HepG2 (cell line): ENCODE data around the gene DCTN2. TPM values are rescaled to one million over a fixed set of nuclear protein-coding genes. Genes with fewer than 3 reads are reported as not detected.

Experiments used
- ATAC-seq: fragments of 200-7000 bp; cut with Tn5 transposase; 3 replicates; pipeline ENCODE4 v1.9.1; 2020; ENCODE audit warnings: mild to moderate bottlenecking, moderate library complexity
- BruUV-seq: library from RNA; stranded (reverse); fragments of 400-500 nt; replicated peaks from 2 replicates; lab custom pipeline; 2021; lab: Mats Ljungman, UMichigan
- CTCF ChIA-PET: fragments of 300-600 bp; formaldehyde crosslinking; extraction: SDS; loops from one replicate; lab custom pipeline; 2021; ENCODE audit warnings: low total read pairs, inconsistent platforms, low intra/inter-chr PET ratio; lab: Yijun Ruan, JAX
- POLR2A ChIA-PET: fragments of 350-600 bp; sonication (Branson Sonifier 250); formaldehyde crosslinking; loops from one replicate; lab custom pipeline; 2020; ENCODE audit warnings: antibody characterized with exemption, inconsistent platforms; lab: Yijun Ruan, JAX
- DNase-seq: peaks from one replicate; pipeline ENCODE4 v3.0.0-alpha.2; 2015; ENCODE audit warnings: low spot score
- FAIRE-seq: peaks from 3 replicates; lab custom pipeline; 2011; peaks lifted over from hg19 to GRCh38; lab: Jason Lieb, UNC
- H2AFZ ChIP-seq: one replicate; pipeline ENCODE4 v1.6.1; 2011; ENCODE audit warnings: low read length, inconsistent platforms
- H3K27ac ChIP-seq: fragments of 300-600 bp; 3 replicates; pipeline ENCODE4 v1.8.0; 2011; ENCODE audit warnings: mixed run types, mild to moderate bottlenecking, mixed read lengths, low read length, inconsistent platforms; ENCODE audit not compliant: insufficient read depth; ENCODE audit errors: extremely low read length
- H3K27me3 ChIP-seq, 2 experiments: fragments of 200-600 bp in 1 of 2; 2 replicates in 1 of 2; 3 replicates in 1 of 2; pipeline versions ENCODE4 v1.6.0 to v1.8.0; 2011; ENCODE audit warnings: low read length in 2 of 2, mild to moderate bottlenecking in 2 of 2, moderate library complexity in 2 of 2, inconsistent platforms in 1 of 2; ENCODE audit not compliant: insufficient read depth in 2 of 2, control insufficient read depth in 1 of 2
- H3K36me3 ChIP-seq, 2 experiments: fragments of 200-600 bp in 1 of 2; replicated peaks in 1 of 2; 2 replicates in 1 of 2; 3 replicates in 1 of 2; pipeline versions ENCODE4 v1.5.1 to v1.8.0; 2011; ENCODE audit warnings: low read length in 2 of 2, inconsistent platforms in 1 of 2; ENCODE audit not compliant: insufficient read depth in 2 of 2, control insufficient read depth in 1 of 2
- H3K4me1 ChIP-seq: 2 replicates; pipeline ENCODE4 v1.5.1; 2012; ENCODE audit warnings: low read length, inconsistent platforms; ENCODE audit not compliant: insufficient read depth
- H3K4me2 ChIP-seq: 2 replicates; pipeline ENCODE4 v1.6.0; 2011; ENCODE audit warnings: low read depth, low read length, inconsistent platforms
- H3K4me3 ChIP-seq, 3 experiments: fragments of 200-600 bp in 1 of 3; sonication (generic), shearing (Covaris generic) in 1 of 3; replicated peaks in 1 of 3; 2 replicates each; pipeline ENCODE4 v1.5.1; 2011 to 2016; ENCODE audit warnings: low read length in 3 of 3, inconsistent platforms in 2 of 3, low read depth in 2 of 3, mild to moderate bottlenecking in 2 of 3, control low read depth in 1 of 3, mixed read lengths in 1 of 3; ENCODE audit not compliant: insufficient read depth in 1 of 3
- H3K79me2 ChIP-seq: one replicate; pipeline ENCODE4 v1.6.1; 2011; ENCODE audit warnings: low read length, inconsistent platforms; ENCODE audit not compliant: insufficient read depth
- H3K9ac ChIP-seq: 2 replicates; pipeline ENCODE4 v1.6.0; 2011; ENCODE audit warnings: mild to moderate bottlenecking, low read depth, low read length, inconsistent platforms; ENCODE audit not compliant: insufficient read depth
- H3K9me3 ChIP-seq: 2 replicates; pipeline ENCODE4 v1.5.1; 2012; ENCODE audit warnings: mild to moderate bottlenecking, low read length
- H4K20me1 ChIP-seq: 2 replicates; pipeline ENCODE4 v1.6.0; 2011; ENCODE audit warnings: inconsistent platforms, mild to moderate bottlenecking, low read length, moderate library complexity; ENCODE audit not compliant: insufficient read depth
- GTF2F1 ChIP-seq: fragments of 150-350 bp; IDR thresholded peaks from 2 replicates; pipeline ENCODE4 v1.6.1; 2014; ENCODE audit warnings: low read length
- JARID2 ChIP-seq: sonication (generic); formaldehyde crosslinking; IDR thresholded peaks from 2 replicates; pipeline ENCODE4 v1.8.1; 2023; ENCODE audit warnings: missing genetic modification reagents, inconsistent platforms; ENCODE audit not compliant: insufficient replicate concordance
- KDM4B ChIP-seq: sonication (generic); formaldehyde crosslinking; IDR thresholded peaks from 2 replicates; pipeline ENCODE4 v1.4.0; 2020; ENCODE audit warnings: missing genetic modification reagents
- RARA ChIP-seq: IDR thresholded peaks from 2 replicates; pipeline ENCODE4 v1.6.1; 2016; ENCODE audit warnings: missing genetic modification reagents, missing compliant biosample characterization
- TOPORS ChIP-seq: sonication (generic); formaldehyde crosslinking; IDR thresholded peaks from 2 replicates; pipeline ENCODE4 v1.8.0; 2023; ENCODE audit warnings: mild to moderate bottlenecking, missing genetic modification reagents
- ZKSCAN8 ChIP-seq: IDR thresholded peaks from 2 replicates; pipeline ENCODE4 v1.6.1; 2016; ENCODE audit warnings: borderline replicate concordance, missing genetic modification reagents, missing compliant biosample characterization
- ZNF564 ChIP-seq: sonication (generic); formaldehyde crosslinking; IDR thresholded peaks from 2 replicates; pipeline ENCODE4 v1.8.1; 2023; ENCODE audit warnings: mild to moderate bottlenecking, missing genetic modification reagents
- ZNF567 ChIP-seq: sonication (generic); formaldehyde crosslinking; IDR thresholded peaks from 2 replicates; pipeline ENCODE4 v1.8.1; 2023; ENCODE audit warnings: mild to moderate bottlenecking, missing genetic modification reagents, borderline replicate concordance
- ZNF737 ChIP-seq: sonication (generic); formaldehyde crosslinking; IDR thresholded peaks from 2 replicates; pipeline ENCODE4 v1.5.0; 2020; ENCODE audit warnings: missing genetic modification reagents, mild to moderate bottlenecking, borderline replicate concordance
- ZNF850 ChIP-seq: sonication (generic); formaldehyde crosslinking; conservative IDR thresholded peaks from 2 replicates; pipeline ENCODE4 v1.9.0; 2021; ENCODE audit warnings: mild to moderate bottlenecking, missing genetic modification reagents
- ZSCAN22 ChIP-seq: sonication (generic); formaldehyde crosslinking; IDR thresholded peaks from 2 replicates; pipeline ENCODE4 v1.4.0; 2020; ENCODE audit warnings: mild to moderate bottlenecking, missing genetic modification reagents
- WGBS: methylation state at CpG from one replicate; pipeline ENCODE4 v1.1.6; 2017; ENCODE audit warnings: low lambda C conversion rate; 5-methylcytosine and 5-hydroxymethylcytosine counted together
- in situ Hi-C: cut with HindIII; loops from 2 replicates; pipeline ENCODE4 v1.10.0; 2017; ENCODE audit warnings: low pct_unique_long_range_greater_than_20kb; ENCODE audit not compliant: extremely low pct_ligation_motif_present
- intact Hi-C: fragments of 100-400 bp; cut with micrococcal nuclease; formaldehyde crosslinking; loops from one replicate; pipeline ENCODE4 v1.10.0; 2022; ENCODE audit not compliant: unreplicated experiment
- polyA plus RNA-seq, 8 experiments: library from polyadenylated mRNA; depleted of rRNA in 3 of 8; stranded (reverse) in 7 of 8; unstranded in 1 of 8; fragments of >200 nt; fragmentation: Illumina TruSeq in 4 of 8; extraction: Trizol in 4 of 8; gene quantifications; 2 replicates each; pipeline versions ENCODE4 v1.2.1 to v1.2.3, GENCODE V29; 2011 to 2016; ENCODE audit warnings: low read depth in 4 of 8, missing spikeins in 1 of 8, mixed read lengths in 1 of 8; ENCODE audit not compliant: insufficient read depth in 1 of 8
- total RNA-seq, 5 experiments: library from RNA; depleted of rRNA; stranded (reverse); fragments of >200 nt; fragmentation: Illumina TruSeq; extraction: Trizol; gene quantifications; 2 replicates each; pipeline ENCODE4 v1.2.3, GENCODE V29; 2016; ENCODE audit warnings: low read depth in 1 of 5
- TF ChIP-seq, protein P1 (sequence below): sonication (generic); formaldehyde crosslinking; IDR thresholded peaks from 2 replicates; pipeline ENCODE4 v1.9.0; 2022; ENCODE audit warnings: missing genetic modification reagents, mild to moderate bottlenecking, borderline replicate concordance
- TF ChIP-seq, protein P2 (sequence below): sonication (generic); formaldehyde crosslinking; IDR thresholded peaks from 2 replicates; pipeline ENCODE4 v1.5.0; 2020; ENCODE audit warnings: missing genetic modification reagents
- TF ChIP-seq, protein P3 (sequence below): sonication (generic); formaldehyde crosslinking; IDR thresholded peaks from 2 replicates; pipeline ENCODE4 v1.5.0; 2020; ENCODE audit warnings: mild to moderate bottlenecking, missing genetic modification reagents
- TF ChIP-seq, protein P4 (sequence below): IDR thresholded peaks from 2 replicates; pipeline ENCODE4 v1.6.1; 2016; ENCODE audit warnings: missing genetic modification reagents, missing compliant biosample characterization
- TF ChIP-seq, protein P5 (sequence below): sonication (generic); formaldehyde crosslinking; IDR thresholded peaks from 2 replicates; pipeline ENCODE4 v1.4.0; 2020; ENCODE audit warnings: missing genetic modification reagents
- TF ChIP-seq, protein P6 (sequence below): sonication (generic); formaldehyde crosslinking; IDR thresholded peaks from 2 replicates; pipeline ENCODE4 v1.4.0; 2020; ENCODE audit warnings: missing genetic modification reagents, borderline replicate concordance

Gene DCTN2
- total and polyA plus RNA-seq, 2 of the 13 experiments (the other 11 are each of a cell fraction or from before 2014, with no cell fraction given), result 72.0 to 77.4 TPM

DNA sequence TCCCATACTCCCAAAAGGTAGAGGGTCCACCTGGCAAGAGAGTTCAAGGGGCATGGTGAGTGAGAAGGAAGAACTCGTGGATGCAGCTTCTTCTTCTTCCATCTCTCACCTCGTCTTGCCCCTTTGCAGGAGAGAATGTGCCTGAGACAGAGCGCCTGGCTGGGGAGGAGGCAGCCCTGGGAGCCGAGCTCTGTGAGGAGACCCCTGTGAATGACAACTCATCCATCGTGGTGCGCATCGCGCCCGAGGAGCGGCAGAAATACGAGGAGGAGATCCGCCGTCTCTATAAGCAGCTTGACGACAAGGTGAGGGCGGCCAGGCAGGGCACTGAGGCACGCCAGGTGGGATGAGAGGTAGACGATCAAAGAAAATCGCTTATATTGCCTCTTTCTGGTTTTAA lies 22.9 kb upstream of the DCTN2 start:
- FAIRE-seq, result no peak
- H3K4me2 ChIP-seq, result no peak overlapping the region
- H3K27ac ChIP-seq, result no peak overlapping the region
- no peak for ATAC-seq
- WGBS, result 86% methylated on average over 18 of the region's 18 CpGs
- no peaks in the 10 kb centered on the region for H3K9me3 ChIP-seq
- no peaks in the 10 kb centered on the region; a peak in 1 of 5 replicates for H3K36me3 ChIP-seq
- H3K4me1 ChIP-seq, result peaks cover 9% of the 10 kb centered on the region
- H4K20me1 ChIP-seq, result no peaks in the 10 kb centered on the region
- no peaks in the 10 kb centered on the region for H3K79me2 ChIP-seq
- ChIA-PET CTCF (no interaction called here), POLR2A (no interaction called here)
- no peak for DNase-seq
- no peaks in the 10 kb centered on the region for H3K27me3 ChIP-seq
- in situ Hi-C loops, result no loop called here
- H2AFZ ChIP-seq, result no peak overlapping the region
- H3K9ac ChIP-seq, result no peak overlapping the region
- intact Hi-C loops, result no loop called here
- no TSS peak for BruUV-seq
- no peak overlapping the region for H3K4me3 ChIP-seq
- TF ChIP-seq ZKSCAN8 (CRISPR knock-in tag) (no peak), ZNF850 (no peak), TOPORS (CRISPR knock-in tag) (no peak), ZNF564 (CRISPR knock-in tag) (no peak), JARID2 (CRISPR knock-in tag) (no peak), RARA (CRISPR knock-in tag) (no peak), ZNF567 (CRISPR knock-in tag) (no peak), ZSCAN22 (CRISPR knock-in tag) (no peak), ZNF737 (no peak), GTF2F1 (no peak), KDM4B (no peak)
- TF ChIP-seq, protein P1, sequence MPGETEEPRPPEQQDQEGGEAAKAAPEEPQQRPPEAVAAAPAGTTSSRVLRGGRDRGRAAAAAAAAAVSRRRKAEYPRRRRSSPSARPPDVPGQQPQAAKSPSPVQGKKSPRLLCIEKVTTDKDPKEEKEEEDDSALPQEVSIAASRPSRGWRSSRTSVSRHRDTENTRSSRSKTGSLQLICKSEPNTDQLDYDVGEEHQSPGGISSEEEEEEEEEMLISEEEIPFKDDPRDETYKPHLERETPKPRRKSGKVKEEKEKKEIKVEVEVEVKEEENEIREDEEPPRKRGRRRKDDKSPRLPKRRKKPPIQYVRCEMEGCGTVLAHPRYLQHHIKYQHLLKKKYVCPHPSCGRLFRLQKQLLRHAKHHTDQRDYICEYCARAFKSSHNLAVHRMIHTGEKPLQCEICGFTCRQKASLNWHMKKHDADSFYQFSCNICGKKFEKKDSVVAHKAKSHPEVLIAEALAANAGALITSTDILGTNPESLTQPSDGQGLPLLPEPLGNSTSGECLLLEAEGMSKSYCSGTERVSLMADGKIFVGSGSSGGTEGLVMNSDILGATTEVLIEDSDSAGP, result no peak
- TF ChIP-seq, protein P2, sequence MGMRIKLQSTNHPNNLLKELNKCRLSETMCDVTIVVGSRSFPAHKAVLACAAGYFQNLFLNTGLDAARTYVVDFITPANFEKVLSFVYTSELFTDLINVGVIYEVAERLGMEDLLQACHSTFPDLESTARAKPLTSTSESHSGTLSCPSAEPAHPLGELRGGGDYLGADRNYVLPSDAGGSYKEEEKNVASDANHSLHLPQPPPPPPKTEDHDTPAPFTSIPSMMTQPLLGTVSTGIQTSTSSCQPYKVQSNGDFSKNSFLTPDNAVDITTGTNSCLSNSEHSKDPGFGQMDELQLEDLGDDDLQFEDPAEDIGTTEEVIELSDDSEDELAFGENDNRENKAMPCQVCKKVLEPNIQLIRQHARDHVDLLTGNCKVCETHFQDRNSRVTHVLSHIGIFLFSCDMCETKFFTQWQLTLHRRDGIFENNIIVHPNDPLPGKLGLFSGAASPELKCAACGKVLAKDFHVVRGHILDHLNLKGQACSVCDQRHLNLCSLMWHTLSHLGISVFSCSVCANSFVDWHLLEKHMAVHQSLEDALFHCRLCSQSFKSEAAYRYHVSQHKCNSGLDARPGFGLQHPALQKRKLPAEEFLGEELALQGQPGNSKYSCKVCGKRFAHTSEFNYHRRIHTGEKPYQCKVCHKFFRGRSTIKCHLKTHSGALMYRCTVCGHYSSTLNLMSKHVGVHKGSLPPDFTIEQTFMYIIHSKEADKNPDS (CRISPR knock-in tag), result no peak
- TF ChIP-seq, protein P3, sequence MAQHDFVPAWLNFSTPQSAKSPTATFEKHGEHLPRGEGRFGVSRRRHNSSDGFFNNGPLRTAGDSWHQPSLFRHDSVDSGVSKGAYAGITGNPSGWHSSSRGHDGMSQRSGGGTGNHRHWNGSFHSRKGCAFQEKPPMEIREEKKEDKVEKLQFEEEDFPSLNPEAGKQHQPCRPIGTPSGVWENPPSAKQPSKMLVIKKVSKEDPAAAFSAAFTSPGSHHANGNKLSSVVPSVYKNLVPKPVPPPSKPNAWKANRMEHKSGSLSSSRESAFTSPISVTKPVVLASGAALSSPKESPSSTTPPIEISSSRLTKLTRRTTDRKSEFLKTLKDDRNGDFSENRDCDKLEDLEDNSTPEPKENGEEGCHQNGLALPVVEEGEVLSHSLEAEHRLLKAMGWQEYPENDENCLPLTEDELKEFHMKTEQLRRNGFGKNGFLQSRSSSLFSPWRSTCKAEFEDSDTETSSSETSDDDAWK (CRISPR knock-in tag), result no peak
- TF ChIP-seq, protein P4, sequence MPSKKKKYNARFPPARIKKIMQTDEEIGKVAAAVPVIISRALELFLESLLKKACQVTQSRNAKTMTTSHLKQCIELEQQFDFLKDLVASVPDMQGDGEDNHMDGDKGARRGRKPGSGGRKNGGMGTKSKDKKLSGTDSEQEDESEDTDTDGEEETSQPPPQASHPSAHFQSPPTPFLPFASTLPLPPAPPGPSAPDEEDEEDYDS (CRISPR knock-in tag), result no peak
- TF ChIP-seq, protein P5, sequence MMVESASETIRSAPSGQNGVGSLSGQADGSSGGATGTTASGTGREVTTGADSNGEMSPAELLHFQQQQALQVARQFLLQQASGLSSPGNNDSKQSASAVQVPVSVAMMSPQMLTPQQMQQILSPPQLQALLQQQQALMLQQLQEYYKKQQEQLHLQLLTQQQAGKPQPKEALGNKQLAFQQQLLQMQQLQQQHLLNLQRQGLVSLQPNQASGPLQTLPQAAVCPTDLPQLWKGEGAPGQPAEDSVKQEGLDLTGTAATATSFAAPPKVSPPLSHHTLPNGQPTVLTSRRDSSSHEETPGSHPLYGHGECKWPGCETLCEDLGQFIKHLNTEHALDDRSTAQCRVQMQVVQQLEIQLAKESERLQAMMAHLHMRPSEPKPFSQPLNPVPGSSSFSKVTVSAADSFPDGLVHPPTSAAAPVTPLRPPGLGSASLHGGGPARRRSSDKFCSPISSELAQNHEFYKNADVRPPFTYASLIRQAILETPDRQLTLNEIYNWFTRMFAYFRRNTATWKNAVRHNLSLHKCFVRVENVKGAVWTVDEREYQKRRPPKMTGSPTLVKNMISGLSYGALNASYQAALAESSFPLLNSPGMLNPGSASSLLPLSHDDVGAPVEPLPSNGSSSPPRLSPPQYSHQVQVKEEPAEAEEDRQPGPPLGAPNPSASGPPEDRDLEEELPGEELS (CRISPR knock-in tag), result no peak
- TF ChIP-seq, protein P6, sequence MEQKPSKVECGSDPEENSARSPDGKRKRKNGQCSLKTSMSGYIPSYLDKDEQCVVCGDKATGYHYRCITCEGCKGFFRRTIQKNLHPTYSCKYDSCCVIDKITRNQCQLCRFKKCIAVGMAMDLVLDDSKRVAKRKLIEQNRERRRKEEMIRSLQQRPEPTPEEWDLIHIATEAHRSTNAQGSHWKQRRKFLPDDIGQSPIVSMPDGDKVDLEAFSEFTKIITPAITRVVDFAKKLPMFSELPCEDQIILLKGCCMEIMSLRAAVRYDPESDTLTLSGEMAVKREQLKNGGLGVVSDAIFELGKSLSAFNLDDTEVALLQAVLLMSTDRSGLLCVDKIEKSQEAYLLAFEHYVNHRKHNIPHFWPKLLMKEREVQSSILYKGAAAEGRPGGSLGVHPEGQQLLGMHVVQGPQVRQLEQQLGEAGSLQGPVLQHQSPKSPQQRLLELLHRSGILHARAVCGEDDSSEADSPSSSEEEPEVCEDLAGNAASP (CRISPR knock-in tag), result no peak
